SK-N-DZ (cell line): Measurements from ENCODE around the gene PTPN1.
"Not testable (repeated sequence)": the region's sequence is repeated elsewhere in the genome, so short reads cannot be mapped to it uniquely, and the experiment has no call there.

Source experiments
- DNase-seq: peaks from one replicate; pipeline ENCODE4 v3.0.0-alpha.2; 2015; ENCODE audit warnings: low spot score

PTPN1 gene

DNA sequence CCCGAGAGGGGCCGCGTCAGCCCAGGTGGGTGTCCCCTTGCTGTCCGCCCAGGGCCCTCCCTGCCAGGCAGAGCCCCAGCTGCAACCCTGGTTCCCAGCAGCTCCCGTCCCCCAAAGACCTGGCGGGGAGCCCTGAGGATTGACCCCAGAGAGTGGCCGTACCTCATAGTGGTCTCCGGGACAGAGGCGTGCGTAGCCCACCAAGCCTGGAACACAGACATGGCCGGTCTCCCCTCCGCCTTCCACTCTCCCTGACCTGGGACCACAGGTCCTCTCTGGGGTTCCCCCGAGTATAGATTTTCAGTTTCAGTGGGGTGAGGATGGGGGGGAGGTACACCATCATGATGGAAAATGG, 98.5 kb downstream of the PTPN1 start:
- no peak for DNase-seq

DNA sequence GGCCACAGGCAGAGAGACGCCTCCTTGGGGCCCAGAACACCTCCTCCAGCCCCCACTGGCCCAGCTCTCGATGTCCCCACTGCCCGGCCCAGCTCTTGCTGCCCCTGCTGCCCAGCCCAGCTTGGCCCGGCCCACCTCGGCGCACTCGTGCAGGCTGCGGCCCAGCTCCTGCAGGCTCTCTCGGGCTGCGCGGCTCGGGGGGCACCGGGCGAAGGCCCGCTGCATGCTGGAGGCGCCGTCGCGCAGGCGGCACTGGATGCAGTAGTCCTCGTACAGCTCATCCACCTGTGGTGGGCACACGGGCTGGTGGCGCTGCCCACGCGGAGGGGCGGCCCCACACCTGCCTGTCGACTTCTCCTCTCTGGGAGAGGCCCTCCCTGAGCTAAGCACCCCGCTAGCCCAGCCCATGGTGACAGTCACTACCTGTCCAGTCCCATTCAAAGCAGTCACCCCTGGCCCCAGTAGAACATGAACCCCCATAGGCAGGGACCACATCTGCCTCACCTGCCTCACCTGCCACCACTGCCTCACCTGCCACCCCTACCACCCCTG, 99.3 kb downstream of the PTPN1 start:
- DNase-seq, result no peak

DNA sequence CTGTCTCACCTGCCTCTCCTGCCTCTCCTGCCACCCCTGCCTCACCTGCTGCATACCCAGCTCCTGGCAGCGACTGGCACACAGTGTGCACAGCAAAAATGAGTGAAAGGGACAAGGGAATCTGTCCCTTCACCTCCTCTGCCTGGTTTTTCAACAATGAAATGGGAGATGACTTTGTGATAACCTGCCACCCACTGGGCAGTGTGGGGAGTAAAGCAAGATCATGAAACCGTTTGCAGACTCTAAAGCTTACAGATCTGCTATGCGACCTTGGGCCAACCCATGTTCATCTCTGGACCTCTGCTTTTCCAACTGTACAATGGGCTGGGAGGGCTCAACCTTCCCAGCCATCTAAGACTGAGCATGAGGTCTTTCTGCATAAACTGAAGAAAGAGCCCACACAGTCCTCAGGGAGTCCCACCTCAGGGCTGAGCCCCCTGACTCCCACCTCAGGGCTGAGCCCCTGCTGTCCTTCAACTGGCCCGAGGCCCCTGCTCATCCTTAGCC, 100.1 kb downstream of the PTPN1 start:
- no peak for DNase-seq

DNA sequence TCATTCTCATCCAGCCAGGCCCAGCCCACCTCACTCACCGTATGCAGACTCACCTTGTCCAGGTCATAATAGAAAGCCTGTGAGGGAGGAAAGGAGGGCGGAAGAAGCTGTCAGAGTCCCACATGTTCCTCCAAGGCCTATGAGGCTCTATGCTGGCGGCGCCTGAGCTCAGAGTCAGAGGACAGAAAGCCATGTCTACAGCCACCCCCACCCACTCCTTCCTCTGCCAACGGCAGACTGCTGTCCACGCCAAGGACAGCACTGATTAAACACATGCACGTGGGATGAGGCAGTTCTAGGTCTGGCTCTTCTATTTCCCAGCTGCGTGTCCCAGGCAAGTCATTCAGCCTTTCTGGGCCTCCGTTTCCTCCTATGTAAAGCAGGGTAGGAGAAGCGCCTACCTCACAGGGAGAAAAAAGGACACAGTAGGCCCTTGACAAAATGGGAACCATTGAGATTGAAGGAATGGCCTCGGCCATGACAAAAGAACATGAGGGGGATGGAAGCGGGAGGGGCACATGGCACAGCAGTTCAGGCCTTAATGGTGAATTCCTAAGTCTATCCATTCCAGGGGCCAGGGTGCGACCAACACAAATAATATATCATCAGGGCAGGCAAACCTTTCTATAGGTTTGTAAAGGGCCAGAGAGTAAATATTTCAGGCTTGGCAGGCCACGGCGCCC, 101.1 kb downstream of the PTPN1 start:
- DNase-seq, result no peak

GRCh38 chr20:50613438-50614169, 103.4 kb downstream of the PTPN1 start:
- DNase-seq, result no peak

- DNase-seq, result no peak
Observed at GRCh38 chr20:50615407-50615806, 105.2 kb downstream of the PTPN1 start.

DNA sequence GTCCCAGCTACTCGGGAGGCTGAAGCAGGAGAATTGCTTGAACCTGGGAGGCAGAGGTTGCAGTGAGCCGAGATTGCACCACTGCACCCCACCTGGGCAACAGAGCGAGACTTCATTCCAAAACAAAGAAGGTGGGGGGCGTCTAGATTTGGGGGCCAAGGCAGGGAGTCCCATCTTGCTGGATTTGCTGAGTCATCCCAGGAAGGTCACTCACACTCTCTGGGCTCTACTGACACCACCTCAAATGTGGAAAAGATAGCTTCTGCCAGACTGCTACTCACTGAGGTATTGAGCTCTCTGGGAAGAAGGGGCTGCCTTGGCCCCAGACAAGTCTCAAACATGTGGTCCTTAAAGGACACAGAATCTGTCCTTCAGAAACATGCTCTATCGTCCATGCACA, 106.8 kb downstream of the PTPN1 start:
- no peak for DNase-seq

- no peak for DNase-seq
Observed at GRCh38 chr20:50618537-50618936, 108.4 kb downstream of the PTPN1 start.

DNA sequence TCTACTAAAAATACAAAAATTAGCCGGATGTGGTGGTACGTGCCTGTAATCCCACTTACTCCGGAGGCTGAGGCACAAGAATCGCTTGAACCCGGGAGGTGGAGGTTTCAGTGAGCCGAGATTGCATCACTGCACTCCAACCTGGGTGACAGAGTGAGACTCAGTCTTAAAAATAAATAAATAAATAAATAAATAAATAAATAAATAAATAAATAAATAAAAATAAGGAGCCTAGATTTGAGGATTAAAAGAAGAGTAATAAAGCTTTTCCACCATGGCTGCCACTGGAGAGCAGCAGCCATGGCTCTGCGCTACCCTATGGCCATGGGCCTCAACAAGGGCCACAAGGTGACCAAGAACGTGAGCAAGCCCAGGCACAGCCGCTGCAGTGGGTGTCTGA, 110.3 kb downstream of the PTPN1 start:
- not testable (repeated sequence) for DNase-seq

DNA sequence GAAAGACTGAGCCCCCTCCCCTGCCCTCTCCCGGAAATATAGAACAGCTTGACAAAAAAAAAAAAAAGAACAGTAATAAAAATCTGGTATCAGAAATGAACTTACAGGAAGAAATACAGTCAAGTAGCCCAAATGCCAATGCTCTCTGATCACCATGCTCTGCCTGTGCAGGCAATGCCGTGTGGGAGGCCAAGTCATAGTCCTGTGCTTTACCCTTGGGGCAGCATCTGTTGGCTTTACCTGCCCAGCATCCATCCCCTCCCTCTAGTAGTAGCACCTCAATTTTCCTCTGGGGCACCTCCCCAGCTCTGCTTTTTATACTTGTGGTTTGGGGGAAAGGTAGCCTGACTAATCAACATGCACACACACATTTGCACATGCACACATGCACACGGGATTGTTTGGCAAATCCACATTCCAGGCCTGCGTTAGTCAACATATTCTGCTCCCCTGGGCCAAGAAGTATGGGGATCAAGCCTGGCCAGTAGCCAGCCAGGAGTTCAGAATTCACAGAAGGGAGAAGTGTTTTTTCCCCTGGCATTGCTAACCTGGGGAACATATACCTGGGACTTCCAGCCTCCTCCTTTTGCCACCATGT, 111.0 kb downstream of the PTPN1 start:
- no peak for DNase-seq

- no peak for DNase-seq
Observed at GRCh38 chr20:50624351-50625016, 114.3 kb downstream of the PTPN1 start.

- peak; percentile 80 for DNase-seq
Observed at GRCh38 chr20:50625986-50626677, 115.9 kb downstream of the PTPN1 start.

GRCh38 chr20:50627747-50628146, 117.6 kb downstream of the PTPN1 start:
- no peak for DNase-seq

DNA sequence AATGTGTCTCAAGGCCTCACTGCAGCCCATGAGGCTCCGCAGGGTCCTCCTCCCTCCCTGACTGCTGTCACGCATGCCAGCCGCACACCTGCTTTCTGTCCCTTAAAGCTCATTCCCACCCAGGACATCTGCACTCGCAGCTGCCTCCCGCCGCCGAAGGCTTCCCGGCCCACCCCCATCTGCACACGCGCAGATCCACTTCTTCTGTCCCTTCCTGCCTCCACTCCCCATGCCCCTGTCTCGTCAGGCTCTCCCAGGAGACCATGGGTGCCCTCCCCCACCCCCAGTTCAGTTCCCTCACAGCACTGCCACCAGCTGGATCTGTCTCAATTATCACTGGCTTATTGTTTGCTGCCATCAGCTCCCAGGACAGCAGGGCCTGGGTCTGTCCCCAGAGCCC, 118.1 kb downstream of the PTPN1 start:
- DNase-seq, result peak; percentile 92

DNA sequence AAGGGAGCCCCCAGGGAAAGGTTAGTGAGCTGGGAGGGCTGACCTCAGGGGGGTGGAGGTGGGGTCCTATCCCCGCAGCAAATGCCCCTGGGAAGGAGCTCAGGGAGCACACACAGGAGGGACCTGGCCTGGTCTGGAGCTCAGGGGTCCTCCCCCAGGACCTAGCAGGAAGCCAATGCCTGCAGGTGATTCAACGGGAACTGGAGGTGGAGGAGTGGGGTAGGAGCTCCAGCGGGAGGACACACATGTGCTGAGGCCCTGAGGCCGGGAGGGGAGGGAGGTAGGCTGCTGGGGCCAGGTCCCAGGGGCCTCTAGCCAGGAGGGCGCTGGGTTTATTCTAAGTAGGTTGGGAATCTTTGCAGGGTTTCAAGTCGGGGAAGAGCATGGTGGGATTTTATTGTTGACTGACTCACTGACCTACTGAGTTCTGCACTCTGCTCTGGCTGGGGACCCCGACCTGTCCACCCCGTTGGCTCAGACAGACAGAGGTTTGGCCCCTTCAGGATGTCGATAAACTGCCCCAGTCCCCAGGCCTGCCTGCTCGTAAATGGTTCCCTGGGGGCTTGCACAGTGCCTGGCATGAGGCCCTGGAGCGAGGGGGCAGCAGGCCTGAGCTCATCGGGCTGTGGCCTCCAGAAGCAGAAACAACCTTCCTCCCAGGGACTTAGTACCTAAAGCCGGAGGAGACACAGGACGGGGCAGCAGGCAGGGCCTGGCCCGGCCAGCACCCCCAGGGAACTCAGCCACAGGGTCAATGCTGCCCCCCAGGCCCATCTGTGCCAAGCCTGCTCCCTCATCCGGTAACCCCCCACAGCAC, 118.9 kb downstream of the PTPN1 start:
- DNase-seq, result peak; percentile 71

GRCh38 chr20:50629670-50630045, 119.5 kb downstream of the PTPN1 start:
- DNase-seq, result no peak

DNA sequence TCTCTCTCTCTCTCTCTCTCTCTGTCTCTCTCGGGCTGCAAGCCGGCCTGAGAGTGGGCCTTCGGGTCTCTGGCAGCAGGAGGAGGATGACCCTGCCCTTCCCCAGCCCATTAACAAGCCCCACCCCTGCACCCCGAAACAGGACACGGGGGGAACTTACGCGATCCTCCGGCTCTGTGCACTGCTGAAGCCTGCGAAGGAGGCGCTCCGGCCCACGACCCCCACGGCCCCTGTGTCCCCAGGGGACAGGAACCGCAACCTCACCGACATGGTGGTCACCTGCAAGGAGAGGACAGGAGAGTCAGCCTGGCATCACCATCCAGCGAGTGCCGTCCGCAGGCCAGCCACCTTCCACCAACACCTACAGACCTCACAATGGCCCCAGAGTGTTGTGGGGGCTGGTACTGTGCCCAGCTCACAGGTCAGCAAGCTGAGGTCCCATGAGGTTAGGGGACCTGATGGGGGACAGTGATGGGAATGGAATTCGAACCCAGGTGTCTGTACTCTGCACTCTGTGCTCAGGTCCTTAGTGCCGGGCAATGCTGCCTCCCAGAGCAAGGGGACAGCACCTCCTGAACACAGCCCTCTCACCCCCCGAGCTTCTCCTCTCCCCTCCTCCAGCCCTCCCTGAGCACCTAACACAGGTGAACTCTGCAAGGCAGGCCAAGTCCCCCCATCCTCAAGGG, 120.5 kb downstream of the PTPN1 start:
- DNase-seq, result no peak

- no peak for DNase-seq
Observed at GRCh38 chr20:50632236-50632635, 122.1 kb downstream of the PTPN1 start.

DNA sequence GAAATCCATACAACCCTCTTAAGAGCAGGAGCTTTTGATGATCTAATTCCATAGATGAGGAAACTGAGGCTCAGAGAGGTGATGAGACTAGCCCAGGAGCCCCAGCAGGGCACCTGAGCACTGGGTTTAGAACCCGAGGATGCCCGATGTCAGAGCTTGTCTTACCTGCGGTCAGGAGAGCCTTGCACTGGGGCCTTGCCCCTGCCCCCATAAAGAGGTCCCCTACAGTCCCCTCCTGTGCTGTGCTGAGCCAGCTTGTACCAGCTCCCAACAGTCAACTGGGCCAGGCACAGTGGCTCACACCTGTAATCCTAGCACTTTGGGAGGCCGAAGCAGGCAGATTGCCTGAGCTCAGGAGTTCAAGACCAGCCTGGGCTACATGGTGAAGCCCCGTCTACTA, 122.5 kb downstream of the PTPN1 start:
- no peak for DNase-seq

- DNase-seq, result no peak
Observed at GRCh38 chr20:50633361-50633760, 123.2 kb downstream of the PTPN1 start.
